ENCODE results near the gene ABHD17B.

DNA sequence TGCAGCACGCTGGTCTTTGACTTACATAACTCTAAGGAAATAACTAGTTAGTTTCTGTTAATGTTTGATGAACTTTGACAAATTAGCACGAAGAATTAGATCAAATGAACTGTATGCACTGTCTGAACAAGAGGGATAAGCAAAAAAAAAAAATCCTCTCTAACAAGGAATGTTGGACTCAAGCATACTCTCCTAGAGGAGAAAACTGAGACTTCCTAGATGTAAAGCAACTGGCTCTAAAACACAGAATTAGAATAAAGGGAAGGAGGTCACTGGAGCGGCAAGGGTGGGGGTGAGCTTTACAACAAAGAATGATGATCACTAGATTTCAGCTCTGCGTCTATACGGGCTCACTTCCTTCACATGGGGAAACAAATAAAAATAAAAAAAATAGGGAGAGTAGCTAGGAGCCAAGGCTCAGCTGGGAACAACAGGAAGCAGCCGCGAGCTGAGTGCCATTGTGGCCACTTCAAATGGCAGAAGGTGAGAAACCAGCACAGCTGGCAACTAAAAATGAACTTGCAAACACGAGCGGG is 94.0 kb downstream of the ABHD17B start:
- no peak for TF ChIP-seq CTCF (IDR thresholded peaks at IDR 0.05; ENCODE audit: low read depth, low read length, missing input control)
- no peak for TF ChIP-seq HNF4G (IDR thresholded peaks at IDR 0.05)
- TF ChIP-seq YY1 (IDR thresholded peaks at IDR 0.05) = no peak
- TF ChIP-seq JUND (IDR thresholded peaks at IDR 0.05) = no peak
- TF ChIP-seq RAD21 (IDR thresholded peaks at IDR 0.05) = no peak
- TF ChIP-seq REST (IDR thresholded peaks at IDR 0.05) = no peak
- no peak for TF ChIP-seq EGR1 (IDR thresholded peaks at IDR 0.05; ENCODE audit: low read depth in 2 of 2)
- TF ChIP-seq TAF1 (conservative IDR thresholded peaks at IDR 0.05) = no peak
- TF ChIP-seq, protein P1, sequence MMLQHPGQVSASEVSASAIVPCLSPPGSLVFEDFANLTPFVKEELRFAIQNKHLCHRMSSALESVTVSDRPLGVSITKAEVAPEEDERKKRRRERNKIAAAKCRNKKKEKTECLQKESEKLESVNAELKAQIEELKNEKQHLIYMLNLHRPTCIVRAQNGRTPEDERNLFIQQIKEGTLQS (IDR thresholded peaks at IDR 0.05) = no peak
- TF ChIP-seq ZBTB33 (IDR thresholded peaks at IDR 0.05) = no peak
- TF ChIP-seq, protein P2, sequence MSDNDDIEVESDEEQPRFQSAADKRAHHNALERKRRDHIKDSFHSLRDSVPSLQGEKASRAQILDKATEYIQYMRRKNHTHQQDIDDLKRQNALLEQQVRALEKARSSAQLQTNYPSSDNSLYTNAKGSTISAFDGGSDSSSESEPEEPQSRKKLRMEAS (IDR thresholded peaks at IDR 0.05) = no peak
- TF ChIP-seq GABPA (IDR thresholded peaks at IDR 0.05 in 1 of 2, conservative IDR thresholded peaks at IDR 0.05 in 1 of 2) = no peak
- no peak for TF ChIP-seq FOXA2 (IDR thresholded peaks at IDR 0.05)
- TF ChIP-seq FOXA1 (IDR thresholded peaks at IDR 0.05) = no peak
